ENCODE results near the gene MSH5.
"Not testable (repeated sequence)": the region's sequence is repeated elsewhere in the genome, so short reads cannot be mapped to it uniquely, and the experiment has no call there.

Gene MSH5

DNA sequence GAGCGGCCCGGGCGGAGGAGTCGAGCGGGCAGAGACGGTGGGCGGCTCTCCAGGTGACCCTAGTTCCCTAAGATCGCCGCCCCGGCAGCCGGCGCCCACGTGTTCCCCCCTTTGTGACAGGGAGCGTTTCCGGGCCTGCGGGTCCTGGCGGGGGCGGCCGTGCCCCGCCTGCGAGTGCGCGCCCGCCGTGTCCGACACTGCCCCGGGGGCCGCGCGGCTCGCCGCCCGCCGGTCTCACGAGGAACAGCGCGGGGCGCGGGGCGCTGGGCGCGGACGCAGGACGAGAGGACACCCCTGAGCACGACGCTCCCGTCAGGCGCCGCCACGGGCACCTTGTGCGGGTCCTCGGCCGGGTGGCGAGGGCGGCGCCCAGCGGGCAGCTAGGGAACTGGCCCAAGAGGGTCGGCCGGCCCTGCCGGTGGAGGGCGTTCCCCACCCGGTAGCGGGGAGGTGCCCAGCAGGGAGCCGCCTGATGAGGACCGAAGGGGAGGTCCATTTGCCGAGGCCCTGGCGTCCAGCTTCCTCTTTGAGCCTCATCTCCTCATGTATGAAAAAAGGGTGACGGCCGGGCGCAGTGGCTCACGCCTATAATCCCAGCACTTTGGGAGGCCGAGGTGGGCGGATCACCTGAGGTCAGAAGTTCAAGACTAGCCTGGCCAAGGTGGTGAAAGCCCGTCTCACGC, 56.0 kb downstream of the MSH5 start, which contains the start of gene VARS1:
Gene VARS1, minus strand, starts transcription at position 137 of the 683 bp plus-strand sequence. CDS start 535 bp downstream, outside the sequence.
- FAIRE-seq (peak; percentile 87), DNase-seq (ENCODE audit: insufficient read length, low spot score) (peak; percentile 93)
- peak; percentile 29; the same call in 1 of the 2 replicates for TF ChIP-seq SPI1 (IDR thresholded peaks at IDR 0.05; ENCODE audit: low read depth, low read length)
- TF ChIP-seq POLR2AphosphoS5 (IDR thresholded peaks at IDR 0.05; ENCODE audit: low read depth, low read length): no peak
- TF ChIP-seq TAF1 (IDR thresholded peaks at IDR 0.05; ENCODE audit: low read depth, low read length): peak; percentile 67

DNA sequence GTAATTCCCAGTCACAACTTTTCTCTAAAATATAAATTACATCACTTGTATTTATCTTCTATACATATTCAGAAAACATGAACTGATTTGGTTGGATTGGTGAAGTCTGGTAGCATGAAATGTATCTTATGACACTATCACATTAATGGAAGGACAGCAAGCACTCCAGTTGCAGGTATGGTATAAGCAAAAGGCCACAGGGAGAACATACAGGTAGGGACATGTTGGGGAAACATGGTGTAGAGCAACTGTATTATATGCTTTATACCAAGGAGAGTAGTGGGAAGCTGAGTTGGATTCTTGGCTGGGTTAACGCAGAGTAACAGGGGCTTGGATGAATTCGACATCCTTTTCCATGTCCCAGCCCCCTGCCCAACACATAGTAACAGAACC, 57.2 kb downstream of the MSH5 start:
- TF ChIP-seq PAX5 (IDR thresholded peaks at IDR 0.05; ENCODE audit: insufficient read depth, low read length, severe bottlenecking): no peak
- TF ChIP-seq SPI1 (IDR thresholded peaks at IDR 0.05; ENCODE audit: low read depth, low read length): no peak
- no peak for TF ChIP-seq POU2F2 (IDR thresholded peaks at IDR 0.05; ENCODE audit: low read depth, low read length)
- no peak for TF ChIP-seq POLR2A (IDR thresholded peaks at IDR 0.05; ENCODE audit: low read depth, low read length)
- FAIRE-seq: no peak

DNA sequence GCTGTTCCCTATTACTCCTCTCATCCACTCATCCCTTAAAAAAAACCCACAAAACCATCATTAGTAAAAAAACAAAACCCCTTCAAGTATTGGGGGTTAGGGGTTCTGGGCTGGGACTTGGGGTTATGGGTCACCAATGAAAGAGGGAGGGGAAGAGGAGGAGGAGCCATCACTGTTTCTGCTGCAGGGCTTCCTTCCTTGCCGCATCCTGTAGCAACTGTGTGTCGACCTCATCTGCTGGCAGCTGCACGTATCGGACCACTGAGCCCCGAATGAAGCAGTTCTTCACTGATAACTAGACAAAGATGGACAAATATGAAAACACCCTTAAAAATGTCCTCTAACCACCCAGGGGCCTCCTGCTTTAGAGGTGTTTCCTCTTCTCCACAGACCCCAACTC, 57.8 kb downstream of the MSH5 start:
- TF ChIP-seq TAF1 (IDR thresholded peaks at IDR 0.05; ENCODE audit: low read depth, low read length): no peak
- TF ChIP-seq PAX5 (IDR thresholded peaks at IDR 0.05; ENCODE audit: insufficient read depth, low read length, severe bottlenecking): no peak
- no peak for TF ChIP-seq POU2F2 (IDR thresholded peaks at IDR 0.05; ENCODE audit: low read depth, low read length)
- TF ChIP-seq SPI1 (IDR thresholded peaks at IDR 0.05; ENCODE audit: low read depth, low read length): no peak
- TF ChIP-seq POLR2A (IDR thresholded peaks at IDR 0.05; ENCODE audit: low read depth, low read length): no peak
- no peak for TF ChIP-seq POLR2AphosphoS5 (IDR thresholded peaks at IDR 0.05; ENCODE audit: low read depth, low read length)
- FAIRE-seq (no peak), DNase-seq (ENCODE audit: insufficient read length, low spot score) (no peak)

More for the DNA sequence above, 57.2 kb downstream of the MSH5 start:
- no peak for DNase-seq (ENCODE audit: insufficient read length, low spot score)

DNA sequence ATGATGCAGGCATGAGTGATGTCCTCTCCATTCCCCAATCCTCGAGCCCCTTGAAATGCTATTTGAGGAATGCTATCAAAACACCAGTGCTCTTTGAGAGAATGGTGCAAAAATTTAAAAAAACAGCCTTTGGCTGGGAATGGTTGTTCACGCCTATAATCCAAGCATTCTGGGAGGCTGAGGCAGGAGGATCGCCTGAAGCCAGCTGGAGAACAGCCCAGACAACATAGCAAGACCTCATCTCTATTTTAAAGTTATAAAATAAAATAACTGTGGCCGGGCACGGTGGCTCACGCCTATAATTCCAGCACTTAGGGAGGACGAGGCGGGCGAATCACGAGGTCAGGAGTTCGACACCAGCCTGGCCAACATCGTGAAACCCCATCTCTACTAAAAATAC, 60.0 kb downstream of the MSH5 start:
- DNase-seq (ENCODE audit: insufficient read length, low spot score) (no peak), FAIRE-seq (no peak)
- TF ChIP-seq POLR2AphosphoS5 (IDR thresholded peaks at IDR 0.05; ENCODE audit: low read depth, low read length): no peak
- no peak for TF ChIP-seq POU2F2 (IDR thresholded peaks at IDR 0.05; ENCODE audit: low read depth, low read length)
- TF ChIP-seq POLR2A (IDR thresholded peaks at IDR 0.05; ENCODE audit: low read depth, low read length): no peak
- no peak for TF ChIP-seq SPI1 (IDR thresholded peaks at IDR 0.05; ENCODE audit: low read depth, low read length)
- TF ChIP-seq TAF1 (IDR thresholded peaks at IDR 0.05; ENCODE audit: low read depth, low read length): no peak
- TF ChIP-seq PAX5 (IDR thresholded peaks at IDR 0.05; ENCODE audit: insufficient read depth, low read length, severe bottlenecking): no peak

DNA sequence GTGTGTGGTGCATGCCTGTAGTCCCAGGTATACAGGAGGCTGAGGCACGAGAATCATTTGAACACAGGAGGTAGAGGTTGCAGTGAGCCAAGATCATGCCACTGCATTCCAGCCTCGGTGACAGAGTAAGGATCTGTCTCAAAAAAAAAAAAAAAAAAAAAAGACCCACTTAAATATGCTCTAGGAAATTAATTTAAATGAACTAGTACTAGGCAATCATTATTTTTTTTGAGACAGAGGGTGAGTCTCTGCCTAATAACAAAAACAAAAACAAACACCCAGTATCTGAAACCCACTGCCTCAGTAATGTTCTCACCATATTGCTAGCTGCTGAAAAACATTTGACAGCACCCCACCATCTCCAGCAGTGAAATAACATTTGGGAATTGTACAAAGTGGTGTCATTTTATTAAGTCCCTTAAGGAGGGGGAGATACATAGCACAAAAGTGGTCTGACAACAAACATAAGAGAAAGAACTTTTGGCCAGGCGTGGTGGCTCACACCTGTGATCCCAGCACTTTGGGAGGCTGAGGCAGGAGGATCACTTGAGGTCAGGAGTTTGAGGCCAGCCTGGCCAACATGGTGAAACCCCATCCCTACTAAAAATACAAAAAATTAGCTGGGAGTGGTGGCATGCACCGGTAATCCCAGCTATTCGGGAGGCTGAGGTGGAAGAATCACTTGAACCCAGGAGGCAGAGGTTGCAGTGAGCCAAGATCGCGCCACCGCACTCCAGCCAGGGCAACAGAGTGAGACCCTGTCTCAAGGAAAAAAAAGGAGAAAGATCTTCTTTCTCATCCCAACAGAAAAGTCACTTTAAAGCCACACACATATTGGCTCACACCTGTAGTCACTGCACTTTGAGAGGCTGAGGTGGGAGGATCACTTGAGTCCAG, 61.5 kb downstream of the MSH5 start:
- DNase-seq (ENCODE audit: insufficient read length, low spot score); FAIRE-seq: not testable (repeated sequence)

DNA sequence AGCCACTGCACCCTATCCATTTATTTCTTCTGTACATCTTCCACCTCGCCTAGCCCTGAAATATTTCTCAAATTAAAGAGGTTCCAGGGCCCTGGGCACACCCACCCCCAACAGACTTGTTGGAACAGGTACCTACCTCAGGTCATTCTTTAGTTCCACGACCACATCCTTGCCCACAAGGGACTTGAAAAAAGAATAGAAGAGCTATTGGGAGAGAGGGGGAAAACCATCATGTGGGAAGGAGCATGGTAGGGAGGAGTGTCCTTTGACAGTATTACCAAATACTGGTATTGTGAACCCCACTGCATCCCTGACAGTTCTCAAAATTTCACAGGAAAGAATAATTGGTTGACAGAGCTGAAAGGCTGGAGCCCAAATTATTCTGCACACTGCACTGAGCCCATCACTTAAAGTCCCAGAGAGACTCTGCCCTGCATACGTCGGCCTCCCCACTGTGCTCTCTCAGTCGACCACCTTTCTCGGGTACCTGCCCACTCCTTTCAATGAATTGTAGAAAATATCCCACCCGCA, 66.2 kb downstream of the MSH5 start:
- no peak for TF ChIP-seq POLR2AphosphoS5 (IDR thresholded peaks at IDR 0.05; ENCODE audit: low read depth, low read length)
- no peak for TF ChIP-seq POU2F2 (IDR thresholded peaks at IDR 0.05; ENCODE audit: low read depth, low read length)
- TF ChIP-seq TAF1 (IDR thresholded peaks at IDR 0.05; ENCODE audit: low read depth, low read length): no peak
- TF ChIP-seq PAX5 (IDR thresholded peaks at IDR 0.05; ENCODE audit: insufficient read depth, low read length, severe bottlenecking): no peak
- no peak for TF ChIP-seq SPI1 (IDR thresholded peaks at IDR 0.05; ENCODE audit: low read depth, low read length)
- TF ChIP-seq POLR2A (IDR thresholded peaks at IDR 0.05; ENCODE audit: low read depth, low read length): no peak
- FAIRE-seq (no peak), DNase-seq (ENCODE audit: insufficient read length, low spot score) (no peak)

DNA sequence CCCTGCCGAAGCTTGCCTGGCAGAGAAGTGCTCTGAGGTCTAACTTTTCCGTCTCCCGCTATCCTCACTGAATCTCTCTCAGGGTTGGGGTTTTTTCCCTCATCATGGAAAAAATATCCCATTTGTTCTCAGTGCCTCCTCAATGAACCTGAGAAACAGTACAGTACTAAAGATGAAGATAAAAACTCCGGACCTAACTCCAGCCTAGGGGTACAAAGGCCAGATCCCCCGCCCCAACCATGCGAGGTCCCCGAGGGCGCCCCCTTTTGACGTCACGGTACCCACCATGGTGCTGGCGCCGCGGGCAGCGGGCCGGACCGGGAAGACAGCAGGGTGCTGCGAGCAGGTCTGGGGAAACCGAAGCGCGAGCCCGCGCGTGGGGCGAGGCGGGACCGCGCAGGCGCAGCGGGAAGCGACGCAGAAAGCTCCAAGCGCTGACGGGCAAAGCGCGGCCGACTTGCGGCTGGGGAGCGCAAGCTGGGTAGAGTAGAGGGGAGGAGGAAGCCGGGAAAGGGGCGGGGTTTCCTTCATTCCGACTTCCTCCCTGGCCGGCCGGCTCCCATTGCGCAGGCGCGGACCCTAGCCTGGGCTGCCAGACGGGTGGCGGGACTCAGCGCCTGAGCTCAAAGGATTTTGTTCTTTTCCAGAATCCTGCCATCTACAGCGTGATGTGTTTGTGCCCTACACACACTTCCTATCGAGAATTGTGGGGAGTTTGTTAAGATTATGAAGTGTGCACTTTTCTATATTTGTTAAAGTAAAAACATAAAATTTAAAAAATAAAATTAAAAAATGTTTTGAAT, 66.9 kb downstream of the MSH5 start, which contains the start of gene LSM2:
Gene LSM2, minus strand, starts transcription at position 497 of the 803 bp plus-strand sequence. Its CDS starts 209 bp downstream, at position 288.
- peak; percentile 67 for TF ChIP-seq TAF1 (IDR thresholded peaks at IDR 0.05; ENCODE audit: low read depth, low read length)
- TF ChIP-seq POLR2AphosphoS5 (IDR thresholded peaks at IDR 0.05; ENCODE audit: low read depth, low read length): peak; percentile 92
- peak; percentile 91 for TF ChIP-seq POLR2A (IDR thresholded peaks at IDR 0.05; ENCODE audit: low read depth, low read length)
- peak; percentile 93 for TF ChIP-seq SPI1 (IDR thresholded peaks at IDR 0.05; ENCODE audit: low read depth, low read length)
- TF ChIP-seq PAX5 (IDR thresholded peaks at IDR 0.05; ENCODE audit: insufficient read depth, low read length, severe bottlenecking): peak; percentile 7
- peak; percentile 57; the same call in 1 of the 2 replicates for TF ChIP-seq POU2F2 (IDR thresholded peaks at IDR 0.05; ENCODE audit: low read depth, low read length)
- DNase-seq (ENCODE audit: insufficient read length, low spot score) (peak; percentile 100), FAIRE-seq (peak; percentile 96)

DNA sequence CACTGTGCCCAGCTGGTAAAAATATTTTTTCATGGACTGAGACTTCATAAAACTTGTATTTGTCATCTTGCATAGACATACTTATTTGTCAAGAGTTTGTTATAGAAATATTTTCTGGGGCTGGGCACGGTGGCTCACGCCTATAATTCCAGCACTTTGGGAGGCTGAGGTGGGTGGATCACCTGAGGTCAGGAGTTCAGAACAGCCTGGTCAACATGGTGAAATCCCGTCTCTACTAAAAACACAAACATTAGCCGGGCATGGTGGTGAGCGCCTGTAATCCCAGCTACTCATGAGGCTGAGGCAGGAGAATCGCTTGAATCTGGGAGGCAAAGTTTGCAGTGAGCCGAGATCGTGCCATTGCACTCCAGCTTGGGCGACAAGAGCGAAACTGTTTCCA, 68.8 kb downstream of the MSH5 start:
- not testable (repeated sequence) for FAIRE-seq; DNase-seq (ENCODE audit: insufficient read length, low spot score)

DNA sequence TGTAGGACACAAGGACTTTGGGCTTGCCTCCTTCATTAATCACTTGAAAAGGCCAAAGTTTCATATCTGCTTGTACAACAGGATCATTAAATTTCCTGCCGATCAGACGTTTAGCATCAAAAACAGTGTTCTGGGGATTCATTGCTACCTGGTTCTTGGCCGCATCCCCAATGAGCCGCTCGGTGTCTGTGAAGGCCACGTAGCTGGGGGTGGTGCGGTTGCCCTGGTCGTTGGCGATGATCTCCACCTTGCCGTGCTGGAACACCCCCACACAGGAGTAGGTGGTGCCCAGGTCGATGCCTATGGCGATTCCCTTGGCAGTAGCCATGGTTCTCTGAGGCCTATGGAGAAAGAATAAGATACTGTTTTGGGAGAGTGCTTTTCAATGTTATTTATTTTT, 71.8 kb downstream of the MSH5 start:
- FAIRE-seq: no peak
- no peak for DNase-seq (ENCODE audit: insufficient read length, low spot score)
- no peak for TF ChIP-seq SPI1 (IDR thresholded peaks at IDR 0.05; ENCODE audit: low read depth, low read length)
- TF ChIP-seq POU2F2 (IDR thresholded peaks at IDR 0.05; ENCODE audit: low read depth, low read length): no peak
- no peak for TF ChIP-seq POLR2AphosphoS5 (IDR thresholded peaks at IDR 0.05; ENCODE audit: low read depth, low read length)
- TF ChIP-seq TAF1 (IDR thresholded peaks at IDR 0.05; ENCODE audit: low read depth, low read length): no peak
- TF ChIP-seq POLR2A (IDR thresholded peaks at IDR 0.05; ENCODE audit: low read depth, low read length): no peak
- TF ChIP-seq PAX5 (IDR thresholded peaks at IDR 0.05; ENCODE audit: insufficient read depth, low read length, severe bottlenecking): no peak

All from GM12891 (cell line).